H1 (cell line): ENCODE data around the gene INPP5K. TPM values are rescaled to one million over a fixed set of nuclear protein-coding genes. Genes with fewer than 3 reads are reported as not detected.

Experiments
- CTCF ChIA-PET: fragments of 300-600 bp; sonication (Branson Sonifier 250); formaldehyde crosslinking; loops from one replicate; lab custom pipeline; 2021; ENCODE audit not compliant: partially characterized antibody; lab: Charles Lee
- POLR2A ChIA-PET: fragments of 300-600 bp; sonication (Branson Sonifier 250); formaldehyde crosslinking; loops from one replicate; lab custom pipeline; 2021; ENCODE audit warnings: inconsistent platforms; ENCODE audit not compliant: partially characterized antibody; lab: Charles Lee
- DNase-seq, 2 experiments: peaks; one replicate each; pipeline versions ENCODE4 v3.0.0 to v3.0.0-alpha.2; 2010 to 2022; ENCODE audit warnings: low spot score in 2 of 2, low read depth in 1 of 2, mixed read lengths in 1 of 2
- FAIRE-seq: peaks from 2 replicates; lab custom pipeline; 2011; peaks lifted over from hg19 to GRCh38; lab: Jason Lieb, UNC
- H2AFZ ChIP-seq: 2 replicates; pipeline ENCODE4 v1.8.1; 2012; ENCODE audit warnings: low read length, inconsistent platforms
- H2AK5ac ChIP-seq: 2 replicates; pipeline ENCODE4 v1.6.1; 2013; ENCODE audit warnings: low read depth, low read length
- H2BK120ac ChIP-seq: replicated peaks from 2 replicates; pipeline ENCODE3; 2013; ENCODE audit warnings: low read depth, low read length, inconsistent platforms
- H2BK12ac ChIP-seq: 2 replicates; pipeline ENCODE4 v1.6.1; 2013; ENCODE audit warnings: low read depth, low read length
- H2BK15ac ChIP-seq: 2 replicates; pipeline ENCODE4 v1.6.1; 2013; ENCODE audit warnings: low read length
- H2BK20ac ChIP-seq: 2 replicates; pipeline ENCODE4 v1.6.1; 2013; ENCODE audit warnings: low read length
- H2BK5ac ChIP-seq: 2 replicates; pipeline ENCODE4 v1.6.1; 2013; ENCODE audit warnings: low read depth, low read length
- H3K14ac ChIP-seq: 2 replicates; pipeline ENCODE4 v1.6.1; 2013; ENCODE audit warnings: inconsistent platforms; ENCODE audit not compliant: insufficient read length
- H3K18ac ChIP-seq: 2 replicates; pipeline ENCODE4 v1.6.1; 2013; ENCODE audit warnings: low read length; ENCODE audit errors: extremely low read depth
- H3K23ac ChIP-seq: 2 replicates; pipeline ENCODE4 v1.6.1; 2013; ENCODE audit warnings: inconsistent platforms; ENCODE audit not compliant: insufficient read length
- H3K23me2 ChIP-seq: 2 replicates; pipeline ENCODE4 v1.6.1; 2013; ENCODE audit warnings: low read depth, low read length
- H3K27ac ChIP-seq: 2 replicates; pipeline ENCODE4 v1.6.1; 2011; ENCODE audit warnings: low read depth, low read length, inconsistent platforms
- H3K27me3 ChIP-seq, 4 experiments: replicated peaks in 1 of 4; 1 replicate in 1 of 4; 2 replicates in 3 of 4; pipeline versions ENCODE4 v1.6.1 to v1.8.1; 2011 to 2013; ENCODE audit warnings: low read length in 3 of 4, mild to moderate bottlenecking in 3 of 4, inconsistent platforms in 2 of 4, mixed read lengths in 2 of 4, moderate library complexity in 1 of 4; ENCODE audit not compliant: control insufficient read depth in 3 of 4, insufficient read depth in 3 of 4; ENCODE audit errors: extremely low read depth in 1 of 4
- H3K36me3 ChIP-seq, 4 experiments: 2 replicates each; pipeline versions ENCODE4 v1.6.1 to v1.8.1; 2011 to 2013; ENCODE audit warnings: mild to moderate bottlenecking in 4 of 4, low read length in 3 of 4, moderate library complexity in 2 of 4, control low read depth in 1 of 4, inconsistent platforms in 1 of 4; ENCODE audit not compliant: insufficient read depth in 4 of 4, control insufficient read depth in 2 of 4
- H3K4ac ChIP-seq: replicated peaks from 2 replicates; pipeline ENCODE3; 2013; ENCODE audit warnings: low read length, low read depth, mixed read lengths, inconsistent platforms; ENCODE audit not compliant: insufficient read length
- H3K4me1 ChIP-seq, 4 experiments: replicated peaks in 1 of 4; 1 replicate in 1 of 4; 2 replicates in 3 of 4; pipeline versions ENCODE4 v1.6.1 to v1.8.1; 2011 to 2013; ENCODE audit warnings: low read length in 3 of 4, inconsistent platforms in 2 of 4, mixed read lengths in 1 of 4; ENCODE audit not compliant: insufficient read depth in 4 of 4, control insufficient read depth in 3 of 4
- H3K4me2 ChIP-seq, 2 experiments: 2 replicates each; pipeline versions ENCODE4 v1.6.1 to v1.8.1; 2011 to 2013; ENCODE audit warnings: low read depth in 2 of 2, low read length in 2 of 2, control low read depth in 1 of 2, inconsistent platforms in 1 of 2, mild to moderate bottlenecking in 1 of 2; ENCODE audit not compliant: insufficient read depth in 1 of 2
- H3K4me3 ChIP-seq, 4 experiments: fragments of 200-600, 300-600 bp in 1 of 4; sonication (generic), shearing (Covaris generic), sonication (Bioruptor Twin) in 1 of 4; 2 replicates each; pipeline versions ENCODE4 v1.5.1 to v1.8.1; 2011 to 2016; ENCODE audit warnings: low read length in 4 of 4, low read depth in 3 of 4, control low read depth in 2 of 4, inconsistent platforms in 2 of 4, mild to moderate bottlenecking in 2 of 4, mixed read lengths in 1 of 4, moderate library complexity in 1 of 4; ENCODE audit not compliant: insufficient read depth in 2 of 4; ENCODE audit errors: extremely low read depth in 1 of 4
- H3K56ac ChIP-seq: replicated peaks from 2 replicates; pipeline ENCODE3; 2013; ENCODE audit warnings: low read depth, mild to moderate bottlenecking, mixed read lengths, low read length, inconsistent platforms; ENCODE audit not compliant: insufficient read length
- H3K79me1 ChIP-seq: 2 replicates; pipeline ENCODE4 v1.6.1; 2013; ENCODE audit warnings: low read depth, low read length, control low read depth
- H3K79me2 ChIP-seq, 2 experiments: 2 replicates each; pipeline versions ENCODE4 v1.6.1 to v1.8.1; 2012 to 2013; ENCODE audit warnings: low read length in 2 of 2, mild to moderate bottlenecking in 2 of 2, inconsistent platforms in 1 of 2; ENCODE audit not compliant: insufficient read depth in 2 of 2, control insufficient read depth in 1 of 2
- H3K9ac ChIP-seq, 4 experiments: replicated peaks in 1 of 4; 1 replicate in 1 of 4; 2 replicates in 3 of 4; pipeline versions ENCODE4 v1.6.1 to v1.8.1; 2011 to 2013; ENCODE audit warnings: low read depth in 3 of 4, low read length in 3 of 4, control low read depth in 2 of 4, mild to moderate bottlenecking in 2 of 4, moderate library complexity in 2 of 4, inconsistent platforms in 1 of 4; ENCODE audit errors: extremely low read depth in 1 of 4
- H3K9me3 ChIP-seq, 2 experiments: 2 replicates each; pipeline versions ENCODE4 v1.6.1 to v1.8.1; 2012 to 2013; ENCODE audit warnings: mild to moderate bottlenecking in 2 of 2, moderate library complexity in 2 of 2, control low read depth in 1 of 2, inconsistent platforms in 1 of 2, low read depth in 1 of 2, low read length in 1 of 2, mixed read lengths in 1 of 2; ENCODE audit not compliant: insufficient read depth in 2 of 2
- H4K20me1 ChIP-seq, 2 experiments: replicated peaks in 1 of 2; 2 replicates each; pipeline versions ENCODE3 to v1.8.1; 2011 to 2013; ENCODE audit warnings: inconsistent platforms in 2 of 2, low read length in 2 of 2, mild to moderate bottlenecking in 1 of 2; ENCODE audit not compliant: insufficient read depth in 2 of 2, control insufficient read depth in 1 of 2
- H4K5ac ChIP-seq: 2 replicates; pipeline ENCODE4 v1.6.1; 2013; ENCODE audit warnings: low read length, low read depth, mixed read lengths, inconsistent platforms; ENCODE audit not compliant: insufficient read length
- H4K8ac ChIP-seq: 2 replicates; pipeline ENCODE4 v1.8.0; 2013; ENCODE audit warnings: mild to moderate bottlenecking, moderate library complexity, low read length, inconsistent platforms; ENCODE audit not compliant: insufficient read depth; ENCODE audit errors: extremely low read depth
- H4K91ac ChIP-seq: replicated peaks from 2 replicates; pipeline ENCODE3; 2013; ENCODE audit warnings: low read length, mixed read lengths, inconsistent platforms; ENCODE audit not compliant: insufficient read length
- ATF2 ChIP-seq: IDR thresholded peaks from 2 replicates; pipeline ENCODE4 v1.6.1; 2012; ENCODE audit warnings: low read length, inconsistent platforms
- ATF3 ChIP-seq: IDR thresholded peaks from 2 replicates; pipeline ENCODE4 v1.6.1; 2011; ENCODE audit warnings: low read depth, mild to moderate bottlenecking, low read length; ENCODE audit not compliant: insufficient read depth
- CREB1 ChIP-seq: IDR thresholded peaks from 2 replicates; pipeline ENCODE4 v1.6.1; 2012; ENCODE audit warnings: inconsistent platforms
- GABPA ChIP-seq: IDR thresholded peaks from 2 replicates; pipeline ENCODE4 v1.6.1; 2011; ENCODE audit warnings: mild to moderate bottlenecking, low read length, moderate library complexity, borderline replicate concordance; ENCODE audit not compliant: insufficient read depth
- HDAC6 ChIP-seq: IDR thresholded peaks from one replicate; pipeline ENCODE4 v1.7.1; 2012; ENCODE audit warnings: low read depth, mild to moderate bottlenecking, inconsistent platforms, low read length, moderate library complexity
- SIRT6 ChIP-seq: IDR thresholded peaks from one replicate; pipeline ENCODE4 v1.7.1; 2012; ENCODE audit warnings: low read length, inconsistent platforms
- SP1 ChIP-seq: IDR thresholded peaks from 2 replicates; pipeline ENCODE4 v1.6.1; 2011; ENCODE audit warnings: low read depth, low read length
- SP4 ChIP-seq: IDR thresholded peaks from 2 replicates; pipeline ENCODE4 v1.6.1; 2012; ENCODE audit warnings: low read length, inconsistent platforms
- TEAD4 ChIP-seq: IDR thresholded peaks from 2 replicates; pipeline ENCODE4 v1.6.1; 2012; ENCODE audit warnings: low read depth, low read length, inconsistent platforms, mixed read lengths
- USF2 ChIP-seq: IDR thresholded peaks from 2 replicates; pipeline ENCODE4 v1.6.1; 2011; ENCODE audit warnings: low read length, improper control_type of control experiment
- WGBS, 2 experiments: shearing (Covaris generic) in 1 of 2; methylation state at CpG; one replicate each; pipeline versions ENCODE4 v1.1.6 to v1.1.7; 2013 to 2015; ENCODE audit warnings: low lambda C conversion rate in 2 of 2, mixed read lengths in 2 of 2, inconsistent platforms in 1 of 2, low coverage in 1 of 2, missing lambda C conversion rate in 1 of 2; ENCODE audit not compliant: insufficient replicate concordance in 2 of 2, insufficient coverage in 1 of 2, insufficient read length in 1 of 2; ENCODE audit errors: extremely low coverage in 1 of 2, missing lambda C conversion rate in 1 of 2; 5-methylcytosine and 5-hydroxymethylcytosine counted together
- polyA plus RNA-seq, 7 experiments: library from polyadenylated mRNA; depleted of rRNA in 3 of 7; stranded (reverse) in 5 of 7; unstranded in 2 of 7; fragments of >200 nt in 5 of 7; fragments of 200-250 nt in 2 of 7; gene quantifications; 1 replicate in 5 of 7; 2 replicates in 1 of 7; 4 replicates in 1 of 7; pipeline versions ENCODE4 v1.2.1 to v1.2.3, GENCODE V29; 2011 to 2013; ENCODE audit warnings: missing spikeins in 2 of 7, mixed read lengths in 2 of 7
- total RNA-seq: library from RNA; stranded (reverse); fragmentation: NEBNext Ultra II Directional; extraction: Animal tissue kit (Norgen Biotek cat#: 25700); gene quantifications from 2 replicates; pipeline ENCODE4 v1.2.1, GENCODE V29; 2021

Gene INPP5K
- total and polyA plus RNA-seq, 2 of the 8 experiments (the other 6 are each of a cell fraction or from before 2014, with no cell fraction given) = 21.0 to 24.1 TPM

- Histone ChIP-seq H4K20me1 (peaks cover 3 to 5% of the 10 kb centered on the region in 2 experiments), H3K56ac (no peak overlapping the region), H3K4me3 (no peak overlapping the region), H3K4me1 (no peaks in the 10 kb centered on the region), H4K5ac (no peak overlapping the region), H3K9ac (no peak overlapping the region), H3K23ac (no peak overlapping the region), H3K79me2 (no peaks in the 10 kb centered on the region), H3K14ac (no peak overlapping the region), H3K4me2 (no peak overlapping the region), H4K8ac (no peak overlapping the region), H2BK5ac (no peak overlapping the region), H3K4ac (no peak overlapping the region), H2BK15ac (no peak overlapping the region), H3K23me2 (no peaks in the 10 kb centered on the region), H3K27me3 (no peaks in the 10 kb centered on the region; a peak in 1 of 7 replicates), H3K79me1 (peaks cover 4% of the 10 kb centered on the region), H2BK120ac (no peak overlapping the region), H2AFZ (no peak overlapping the region), H4K91ac (no peak overlapping the region), H3K27ac (no peak overlapping the region), H3K9me3 (no peaks in the 10 kb centered on the region), H3K36me3 (peaks cover 3 to 19% (median 11%) of the 10 kb centered on the region in 4 experiments; a peak in 6 of 8 replicates), H2BK12ac (no peak overlapping the region), H3K18ac (no peak overlapping the region), H2BK20ac (no peak overlapping the region), H2AK5ac (no peak overlapping the region)
- FAIRE-seq (no peak), DNase-seq (no peak)
- 94% methylated on average over 6 of the region's 6 CpGs; no CpG with 5 or more reads in 1 of the 2 experiments for WGBS, 2 experiments
- POLR2A ChIA-PET = interaction anchor here (0.6 kb wide), 1 partner anchor 10 kb away, joined by 3 read pairs; no protein-coding TSS in a partner anchor
- CTCF ChIA-PET = interaction anchor here (1.5 to 1.6 kb wide), 2 partner anchors 14 kb away, joined by 5 to 11 read pairs; no protein-coding TSS in a partner anchor
- no peak for TF ChIP-seq HDAC6
- no peak for TF ChIP-seq ATF2
- TF ChIP-seq SP1 = no peak
- no peak for TF ChIP-seq SP4
- no peak for TF ChIP-seq TEAD4
- no peak for TF ChIP-seq SIRT6
- no peak for TF ChIP-seq USF2
- no peak for TF ChIP-seq CREB1
- TF ChIP-seq ATF3 = no peak
- TF ChIP-seq GABPA = no peak
Measured at GRCh38 chr17:1546292-1546922, 30.0 kb upstream of the INPP5K start.
